Measurements from ENCODE around the gene COL9A3. TPM values are rescaled to one million over a fixed set of nuclear protein-coding genes. Genes with fewer than 3 reads are reported as not detected.

COL9A3 gene
- total RNA-seq, 1 donor from 2014 or later: 8.9 TPM

DNA sequence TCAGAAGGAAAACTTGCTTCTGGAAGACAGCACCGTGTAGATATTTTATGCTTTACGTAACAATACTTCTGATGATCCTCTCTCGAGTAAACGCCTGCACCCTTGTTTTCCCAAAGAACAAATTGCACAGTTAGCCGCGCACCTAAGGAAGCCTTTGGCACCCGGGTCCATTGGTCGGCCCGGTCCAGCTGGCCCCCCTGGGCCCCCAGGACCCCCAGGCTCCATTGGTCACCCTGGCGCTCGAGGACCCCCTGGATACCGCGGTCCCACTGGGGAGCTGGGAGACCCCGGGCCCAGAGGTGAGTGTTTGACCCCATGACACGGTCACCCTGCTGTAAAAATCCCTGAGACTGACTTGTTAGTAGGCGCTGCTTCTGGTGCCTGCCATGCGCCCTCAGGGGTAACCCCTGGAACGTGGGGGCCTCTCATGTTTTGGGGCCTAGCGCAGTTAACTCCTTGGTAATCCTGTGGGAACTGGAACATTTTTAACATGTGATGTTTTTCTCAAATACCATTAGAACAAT lies 20.2 kb downstream of the COL9A3 start:
- Mint-ChIP-seq H3K4me3 (ENCODE audit: unreplicated experiment) (no peak overlapping the region), H3K27ac (ENCODE audit: unreplicated experiment) (no peak overlapping the region), H3K27me3 (ENCODE audit: low read depth) (no peaks in the 10 kb centered on the region), H3K9me3 (ENCODE audit: low read depth) (no peaks in the 10 kb centered on the region), H3K4me1 (ENCODE audit: low read depth) (peaks cover 8% of the 10 kb centered on the region), H3K36me3 (ENCODE audit: low read depth) (no peaks in the 10 kb centered on the region)
- TF ChIP-seq, protein P1, sequence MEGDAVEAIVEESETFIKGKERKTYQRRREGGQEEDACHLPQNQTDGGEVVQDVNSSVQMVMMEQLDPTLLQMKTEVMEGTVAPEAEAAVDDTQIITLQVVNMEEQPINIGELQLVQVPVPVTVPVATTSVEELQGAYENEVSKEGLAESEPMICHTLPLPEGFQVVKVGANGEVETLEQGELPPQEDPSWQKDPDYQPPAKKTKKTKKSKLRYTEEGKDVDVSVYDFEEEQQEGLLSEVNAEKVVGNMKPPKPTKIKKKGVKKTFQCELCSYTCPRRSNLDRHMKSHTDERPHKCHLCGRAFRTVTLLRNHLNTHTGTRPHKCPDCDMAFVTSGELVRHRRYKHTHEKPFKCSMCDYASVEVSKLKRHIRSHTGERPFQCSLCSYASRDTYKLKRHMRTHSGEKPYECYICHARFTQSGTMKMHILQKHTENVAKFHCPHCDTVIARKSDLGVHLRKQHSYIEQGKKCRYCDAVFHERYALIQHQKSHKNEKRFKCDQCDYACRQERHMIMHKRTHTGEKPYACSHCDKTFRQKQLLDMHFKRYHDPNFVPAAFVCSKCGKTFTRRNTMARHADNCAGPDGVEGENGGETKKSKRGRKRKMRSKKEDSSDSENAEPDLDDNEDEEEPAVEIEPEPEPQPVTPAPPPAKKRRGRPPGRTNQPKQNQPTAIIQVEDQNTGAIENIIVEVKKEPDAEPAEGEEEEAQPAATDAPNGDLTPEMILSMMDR (IDR thresholded peaks at IDR 0.05): no peak
- DNase-seq (ENCODE audit: low spot score): no peak

DNA sequence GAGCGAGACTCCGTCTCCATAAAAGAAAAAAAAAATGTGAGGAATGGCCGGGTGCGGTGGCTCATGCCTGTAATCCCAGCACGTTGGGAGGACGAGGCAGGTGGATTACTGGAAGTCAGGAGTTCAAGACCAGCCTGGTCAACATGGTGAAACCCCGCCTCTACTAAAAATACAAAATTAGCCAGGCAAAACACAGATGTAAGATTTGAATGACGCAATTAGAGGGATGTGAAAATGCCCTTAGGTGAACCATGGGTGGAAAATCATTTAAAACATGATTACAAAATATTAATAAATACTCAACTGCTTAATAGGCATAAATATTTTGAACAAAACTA lies 20.9 kb downstream of the COL9A3 start:
- H3K4me1 Mint-ChIP-seq (ENCODE audit: low read depth): peaks cover 5% of the 10 kb centered on the region
- no peaks in the 10 kb centered on the region for H3K9me3 Mint-ChIP-seq (ENCODE audit: low read depth)
- H3K27ac Mint-ChIP-seq (ENCODE audit: unreplicated experiment): no peak overlapping the region
- H3K36me3 Mint-ChIP-seq (ENCODE audit: low read depth): no peaks in the 10 kb centered on the region
- TF ChIP-seq, protein P1 (IDR thresholded peaks at IDR 0.05): no peak
- no peak overlapping the region for H3K4me3 Mint-ChIP-seq (ENCODE audit: unreplicated experiment)
- no peak for DNase-seq (ENCODE audit: low spot score)
- H3K27me3 Mint-ChIP-seq (ENCODE audit: low read depth): no peaks in the 10 kb centered on the region

DNA sequence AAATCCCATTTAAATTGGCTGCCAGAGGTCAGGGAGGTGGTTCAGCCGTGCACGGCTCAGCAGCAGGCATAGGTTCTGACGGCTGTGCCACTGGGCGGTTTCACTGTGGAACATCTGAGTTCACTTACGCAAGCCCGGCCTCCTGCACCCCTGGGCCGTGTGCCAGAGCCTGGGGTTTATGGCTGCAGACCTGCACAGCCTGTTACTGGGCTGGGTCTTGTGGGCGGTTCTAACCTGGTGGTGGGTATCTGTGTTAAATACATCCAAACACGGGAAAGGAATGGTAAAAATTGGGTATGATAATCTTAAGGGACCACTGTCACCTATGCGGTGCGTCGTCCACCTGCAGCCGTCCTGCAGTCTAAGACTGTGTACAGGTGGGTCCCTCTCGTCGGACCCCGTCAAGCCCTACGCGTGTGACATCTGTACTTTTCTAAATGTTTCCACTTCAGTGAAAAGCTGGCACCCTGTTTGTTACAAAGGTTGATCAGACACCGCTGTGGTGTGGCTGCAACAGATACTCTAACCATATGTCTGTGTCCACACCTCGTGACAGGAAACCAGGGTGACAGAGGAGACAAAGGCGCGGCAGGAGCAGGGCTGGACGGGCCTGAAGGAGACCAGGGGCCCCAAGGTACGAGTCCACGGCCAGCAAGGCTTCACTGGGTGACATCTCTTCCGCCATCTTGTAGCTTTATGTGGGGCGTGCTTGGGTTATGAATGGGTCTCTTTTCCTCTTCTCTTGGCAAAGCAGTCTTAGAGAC lies 21.5 kb downstream of the COL9A3 start:
- H3K27me3 Mint-ChIP-seq (ENCODE audit: low read depth): no peaks in the 10 kb centered on the region

DNA sequence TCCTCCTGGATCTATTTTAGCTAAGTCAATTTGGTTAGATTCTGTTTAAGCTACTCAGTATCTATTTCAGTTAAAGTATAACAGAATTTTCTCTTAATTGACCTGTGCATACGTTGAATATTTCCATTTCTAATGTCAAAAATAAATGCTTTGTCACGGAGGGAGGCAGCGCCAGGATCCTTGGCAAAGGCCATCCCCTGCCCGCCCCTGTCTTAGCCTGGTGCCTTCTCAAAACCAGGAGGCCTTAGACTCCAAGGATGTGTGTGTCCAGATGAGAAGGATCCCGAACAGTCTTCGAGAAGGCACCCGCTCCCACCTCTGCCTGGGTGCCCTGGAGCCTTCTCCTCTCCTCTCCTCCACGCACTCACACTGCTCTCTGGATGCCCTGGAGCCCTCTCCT lies 22.4 kb downstream of the COL9A3 start:
- Mint-ChIP-seq H3K36me3 (ENCODE audit: low read depth) (no peaks in the 10 kb centered on the region), H3K4me1 (ENCODE audit: low read depth) (peaks cover 2% of the 10 kb centered on the region), H3K9me3 (ENCODE audit: low read depth) (no peaks in the 10 kb centered on the region), H3K4me3 (ENCODE audit: unreplicated experiment) (no peak overlapping the region), H3K27ac (ENCODE audit: unreplicated experiment) (no peak overlapping the region), H3K27me3 (ENCODE audit: low read depth) (no peaks in the 10 kb centered on the region)
- DNase-seq (ENCODE audit: low spot score): no peak
- TF ChIP-seq, protein P1 (IDR thresholded peaks at IDR 0.05): no peak

More for the DNA sequence above, 21.5 kb downstream of the COL9A3 start:
- no peak overlapping the region for H3K4me3 Mint-ChIP-seq (ENCODE audit: unreplicated experiment)
- H3K4me1 Mint-ChIP-seq (ENCODE audit: low read depth): peaks cover 2% of the 10 kb centered on the region
- no peaks in the 10 kb centered on the region for H3K9me3 Mint-ChIP-seq (ENCODE audit: low read depth)
- TF ChIP-seq, protein P1 (IDR thresholded peaks at IDR 0.05): no peak
- no peak overlapping the region for H3K27ac Mint-ChIP-seq (ENCODE audit: unreplicated experiment)
- no peaks in the 10 kb centered on the region for H3K36me3 Mint-ChIP-seq (ENCODE audit: low read depth)
- no peak for DNase-seq (ENCODE audit: low spot score)

DNA sequence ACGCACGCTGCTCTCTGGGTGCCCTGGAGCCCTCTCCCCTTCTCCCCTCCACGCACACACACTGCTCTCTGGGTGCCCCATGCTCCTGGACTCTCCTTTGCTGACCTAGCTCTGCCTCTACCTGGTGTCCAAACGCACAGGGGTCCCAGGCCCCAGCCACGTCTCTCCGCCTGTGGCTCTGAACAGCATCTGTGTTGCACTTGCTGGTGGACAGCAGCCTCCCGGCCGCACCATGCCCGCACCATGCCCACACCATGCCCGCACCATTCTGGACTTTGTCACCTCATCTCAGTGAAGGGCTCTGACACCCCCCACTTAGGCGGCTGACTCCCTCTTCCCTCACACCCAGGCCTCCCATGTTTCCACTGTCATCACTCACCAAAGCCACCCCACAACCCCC lies 23.0 kb downstream of the COL9A3 start:
- Mint-ChIP-seq H3K27me3 (ENCODE audit: low read depth) (no peaks in the 10 kb centered on the region), H3K27ac (ENCODE audit: unreplicated experiment) (no peak overlapping the region), H3K4me1 (ENCODE audit: low read depth) (peaks cover 2% of the 10 kb centered on the region), H3K9me3 (ENCODE audit: low read depth) (no peaks in the 10 kb centered on the region), H3K4me3 (ENCODE audit: unreplicated experiment) (no peak overlapping the region), H3K36me3 (ENCODE audit: low read depth) (no peaks in the 10 kb centered on the region)
- DNase-seq (ENCODE audit: low spot score): no peak
- TF ChIP-seq, protein P1 (IDR thresholded peaks at IDR 0.05): no peak

All from chondrocyte (in vitro differentiated cells).